WTC11 (cell line): ENCODE measurements around the gene TFCP2. TPM values are rescaled to one million over a fixed set of nuclear protein-coding genes. Genes with fewer than 3 reads are reported as not detected.

Experiments used
- ATAC-seq: fragments of 200-7000 bp; cut with Tn5 transposase; 2 replicates; pipeline ENCODE4 v1.10.0; 2021; ENCODE audit warnings: mild to moderate bottlenecking, moderate library complexity
- CTCF ChIA-PET: fragments of 300-600 bp; sonication (Branson Sonifier 250); formaldehyde crosslinking; loops from one replicate; lab custom pipeline; 2021; ENCODE audit warnings: antibody characterized with exemption; lab: Charles Lee
- POLR2A ChIA-PET: fragments of 350-600 bp; sonication (Branson Sonifier 250); formaldehyde crosslinking; loops from one replicate; lab custom pipeline; 2021; ENCODE audit warnings: antibody characterized with exemption; lab: Charles Lee
- DNase-seq: peaks from one replicate; pipeline ENCODE4 v3.0.0; 2021; ENCODE audit warnings: low spot score
- H3K27ac Mint-ChIP-seq: 2 replicates; pipeline ENCODE4 v1.8.0; 2021; ENCODE audit warnings: mixed read lengths
- H3K27me3 Mint-ChIP-seq: 2 replicates; pipeline ENCODE4 v1.8.0; 2021; ENCODE audit warnings: low read depth, mild to moderate bottlenecking, moderate library complexity, mixed read lengths
- H3K36me3 Mint-ChIP-seq: 2 replicates; pipeline ENCODE4 v1.8.0; 2021; ENCODE audit warnings: mixed read lengths
- H3K4me1 Mint-ChIP-seq: 2 replicates; pipeline ENCODE4 v1.8.0; 2022; ENCODE audit warnings: mixed read lengths
- H3K4me3 Mint-ChIP-seq: 2 replicates; pipeline ENCODE4 v1.8.0; 2021; ENCODE audit warnings: mild to moderate bottlenecking, moderate library complexity, mixed read lengths
- H3K9me3 Mint-ChIP-seq: 2 replicates; pipeline ENCODE4 v1.8.0; 2021; ENCODE audit warnings: mixed read lengths
- AFF4 ChIP-seq: sonication (generic); formaldehyde crosslinking; IDR thresholded peaks from 2 replicates; pipeline ENCODE4 v1.8.1; 2023; ENCODE audit warnings: mild to moderate bottlenecking, missing genetic modification reagents, borderline replicate concordance
- ARID4B ChIP-seq: sonication (generic); formaldehyde crosslinking; IDR thresholded peaks from 2 replicates; pipeline ENCODE4 v1.8.0; 2023; ENCODE audit warnings: missing genetic modification reagents, mild to moderate bottlenecking, borderline replicate concordance
- ESRRA ChIP-seq: sonication (generic); formaldehyde crosslinking; IDR thresholded peaks from 2 replicates; pipeline ENCODE4 v1.8.1; 2022; ENCODE audit warnings: mild to moderate bottlenecking, missing genetic modification reagents, borderline replicate concordance
- FOXJ3 ChIP-seq: sonication (generic); formaldehyde crosslinking; IDR thresholded peaks from 2 replicates; pipeline ENCODE4 v1.9.0; 2021; ENCODE audit warnings: missing genetic modification reagents, mild to moderate bottlenecking, borderline replicate concordance
- MXD4 ChIP-seq: fragments of 250-450 bp; sonication (Bioruptor Pico); IDR thresholded peaks from 2 replicates; pipeline ENCODE4 v1.8.0; 2021; ENCODE audit warnings: mild to moderate bottlenecking, moderate library complexity, borderline replicate concordance
- NR2C2 ChIP-seq: sonication (generic); formaldehyde crosslinking; IDR thresholded peaks from 2 replicates; pipeline ENCODE4 v1.8.0; 2022; ENCODE audit warnings: mild to moderate bottlenecking, missing genetic modification reagents
- PRRX2 ChIP-seq: fragments of 250-450 bp; sonication (Bioruptor Pico); IDR thresholded peaks from 2 replicates; pipeline ENCODE4 v1.8.0; 2021; ENCODE audit warnings: mild to moderate bottlenecking
- SMAD4 ChIP-seq: sonication (generic); formaldehyde crosslinking; IDR thresholded peaks from 2 replicates; pipeline ENCODE4 v1.8.0; 2022; ENCODE audit warnings: mild to moderate bottlenecking, missing genetic modification reagents
- STAT6 ChIP-seq: sonication (generic); formaldehyde crosslinking; conservative IDR thresholded peaks from 2 replicates; pipeline ENCODE4 v1.8.1; 2023; ENCODE audit warnings: mild to moderate bottlenecking, low read depth, missing genetic modification reagents, moderate library complexity
- USF1 ChIP-seq: sonication (generic); formaldehyde crosslinking; IDR thresholded peaks from 2 replicates; pipeline ENCODE4 v1.8.0; 2022; ENCODE audit warnings: mild to moderate bottlenecking, missing genetic modification reagents
- ZNF219 ChIP-seq: sonication (generic); formaldehyde crosslinking; IDR thresholded peaks from 2 replicates; pipeline ENCODE4 v1.8.0; 2023; ENCODE audit warnings: missing genetic modification reagents, mild to moderate bottlenecking, borderline replicate concordance
- ZNF263 ChIP-seq: sonication (generic); formaldehyde crosslinking; IDR thresholded peaks from 2 replicates; pipeline ENCODE4 v1.8.1; 2022; ENCODE audit warnings: low read depth, mild to moderate bottlenecking, moderate library complexity, missing genetic modification reagents
- total RNA-seq: library from RNA; stranded (reverse); gene quantifications from 3 replicates; pipeline ENCODE4 v1.2.3, GENCODE V29; 2021

TFCP2 gene
- total RNA-seq, 1 experiment from 2014 or later = 35.4 TPM

- TF ChIP-seq USF1 (no peak), ZNF219 (CRISPR knock-in tag) (no peak), STAT6 (CRISPR knock-in tag) (no peak)
Measured at GRCh38 chr12:51189790-51190355, 16.9 kb upstream of the TFCP2 start (continued).

- ChIA-PET POLR2A (no interaction called here), CTCF (no interaction called here)
- no peak for DNase-seq
- no peak for TF ChIP-seq FOXJ3 (CRISPR knock-in tag)
- TF ChIP-seq SMAD4 (CRISPR knock-in tag) = no peak
- no peak for TF ChIP-seq PRRX2 (CRISPR knock-in tag)
- TF ChIP-seq ARID4B (CRISPR knock-in tag) = no peak
- TF ChIP-seq NR2C2 (CRISPR knock-in tag) = no peak
- TF ChIP-seq AFF4 (CRISPR knock-in tag) = no peak
- no peak for TF ChIP-seq MXD4
- TF ChIP-seq ESRRA (CRISPR knock-in tag) = no peak
- no peak for TF ChIP-seq ZNF263
- H3K4me3 Mint-ChIP-seq = no peak overlapping the region
- no peak overlapping the region for H3K27ac Mint-ChIP-seq
- ATAC-seq = no peak
- 0 out of 2 replicates have a peak, but pooled peaks cover 2% of the 10 kb centered on the region for H3K4me1 Mint-ChIP-seq
- no peaks in the 10 kb centered on the region for H3K27me3 Mint-ChIP-seq
- no peaks in the 10 kb centered on the region for H3K9me3 Mint-ChIP-seq
- no peaks in the 10 kb centered on the region for H3K36me3 Mint-ChIP-seq
Measured at GRCh38 chr12:51188359-51189051, 15.6 kb upstream of the TFCP2 start.
